Measurements from ENCODE around the gene NIPAL3. TPM values are rescaled to one million over a fixed set of nuclear protein-coding genes. Genes with fewer than 3 reads are reported as not detected.

The NIPAL3 gene
- total RNA-seq (2021) (6.5 and 7.3 TPM in 2 replicates), Bru-seq, nascent RNA (percentile 42 among the genes with signal in this experiment), BruChase-seq, experiment 1, labeled RNA remaining after a 2-hour chase (percentile 41 among the genes with signal in this experiment), BruChase-seq, experiment 2, labeled RNA remaining after a 6-hour chase (percentile 46 among the genes with signal in this experiment)
- long read RNA-seq, transcript NIPAL3-202 (12 exons, 1,676 nt) = minor isoform, 7 of 26 reads
- long read RNA-seq, transcript NIPAL3-204 (12 exons, 1,711 nt) = major isoform, 11 of 26 reads
- long read RNA-seq, partial matches to known transcripts = 2 of 26 reads
- long read RNA-seq, other reads (novel, unspliced or antisense) = 5 of 26 reads

GRCh38 chr1:24415334-24415909 is at the start of gene NIPAL3:
NIPAL3 (plus strand) TSS chr1:24415802; CDS start chr1:24419548, 3,746 bp downstream.
- no TSS peak for BruUV-seq (replicated peaks)
- Histone ChIP-seq H3K4me1 (ENCODE audit: insufficient read depth, low read length, poor library complexity, severe bottlenecking) (peaks cover 29% of the 10 kb centered on the region), H3K36me3 (ENCODE audit: insufficient read depth, low read length, poor library complexity, severe bottlenecking) (no peaks in the 10 kb centered on the region), H3K4me3 (ENCODE audit: low read depth, low read length, poor library complexity, severe bottlenecking) (peak within 1 kb of the TSS; percentile 61), H3K27ac (ENCODE audit: low read depth, low read length, poor library complexity, severe bottlenecking) (no peak within 1 kb of the TSS), H3K9me3 (ENCODE audit: low read depth, low read length, poor library complexity, severe bottlenecking) (no peaks in the 10 kb centered on the region), H3K27me3 (replicated peaks; ENCODE audit: insufficient read depth, low read depth, low read length, poor library complexity) (no peaks in the 10 kb centered on the region)
- peak; percentile 99 for DNase-seq (ENCODE audit: low spot score)
- TF ChIP-seq EZH2 (IDR thresholded peaks at IDR 0.05; ENCODE audit: borderline replicate concordance, low read depth, low read length, poor library complexity, severe bottlenecking) = no peak
- TF ChIP-seq, protein P1, sequence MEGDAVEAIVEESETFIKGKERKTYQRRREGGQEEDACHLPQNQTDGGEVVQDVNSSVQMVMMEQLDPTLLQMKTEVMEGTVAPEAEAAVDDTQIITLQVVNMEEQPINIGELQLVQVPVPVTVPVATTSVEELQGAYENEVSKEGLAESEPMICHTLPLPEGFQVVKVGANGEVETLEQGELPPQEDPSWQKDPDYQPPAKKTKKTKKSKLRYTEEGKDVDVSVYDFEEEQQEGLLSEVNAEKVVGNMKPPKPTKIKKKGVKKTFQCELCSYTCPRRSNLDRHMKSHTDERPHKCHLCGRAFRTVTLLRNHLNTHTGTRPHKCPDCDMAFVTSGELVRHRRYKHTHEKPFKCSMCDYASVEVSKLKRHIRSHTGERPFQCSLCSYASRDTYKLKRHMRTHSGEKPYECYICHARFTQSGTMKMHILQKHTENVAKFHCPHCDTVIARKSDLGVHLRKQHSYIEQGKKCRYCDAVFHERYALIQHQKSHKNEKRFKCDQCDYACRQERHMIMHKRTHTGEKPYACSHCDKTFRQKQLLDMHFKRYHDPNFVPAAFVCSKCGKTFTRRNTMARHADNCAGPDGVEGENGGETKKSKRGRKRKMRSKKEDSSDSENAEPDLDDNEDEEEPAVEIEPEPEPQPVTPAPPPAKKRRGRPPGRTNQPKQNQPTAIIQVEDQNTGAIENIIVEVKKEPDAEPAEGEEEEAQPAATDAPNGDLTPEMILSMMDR (conservative IDR thresholded peaks at IDR 0.05; ENCODE audit: low read depth, low read length) = peak; percentile 86
- intact Hi-C loops (cut with micrococcal nuclease; ENCODE audit: unreplicated experiment) = loop anchor here (1.0 kb wide), 1 partner anchor 87 kb away; the partner anchor contains the start of gene RCAN3
- POLR2A ChIA-PET (ENCODE audit: low non-redundant PET) = no interaction called here
- CTCF ChIA-PET = interaction anchor here (0.6 to 1.7 kb wide), 7 partner anchors 9 to 415 kb away, joined by 3 to 10 read pairs (median 4); partner anchors contain the start of gene RCAN3

GRCh38 chr1:24366707-24367106 is 48.9 kb upstream of the NIPAL3 start:
- no peak overlapping the region for H3K27ac ChIP-seq (ENCODE audit: low read depth, low read length, poor library complexity, severe bottlenecking)
- no peak overlapping the region for H3K4me3 ChIP-seq (ENCODE audit: low read depth, low read length, poor library complexity, severe bottlenecking)
- BruUV-seq (replicated peaks) = no TSS peak
- DNase-seq (ENCODE audit: low spot score) = no peak
- ChIA-PET POLR2A (ENCODE audit: low non-redundant PET) (no interaction called here), CTCF (no interaction called here)
- H3K4me1 ChIP-seq (ENCODE audit: insufficient read depth, low read length, poor library complexity, severe bottlenecking) = peaks cover 19% of the 10 kb centered on the region
- H3K9me3 ChIP-seq (ENCODE audit: low read depth, low read length, poor library complexity, severe bottlenecking) = no peaks in the 10 kb centered on the region
- no peak for TF ChIP-seq EZH2 (IDR thresholded peaks at IDR 0.05; ENCODE audit: borderline replicate concordance, low read depth, low read length, poor library complexity, severe bottlenecking)
- TF ChIP-seq, protein P1 (conservative IDR thresholded peaks at IDR 0.05; ENCODE audit: low read depth, low read length) = no peak
- H3K27me3 ChIP-seq (replicated peaks; ENCODE audit: insufficient read depth, low read depth, low read length, poor library complexity) = no peaks in the 10 kb centered on the region
- intact Hi-C loops (cut with micrococcal nuclease; ENCODE audit: unreplicated experiment) = no loop called here
- H3K36me3 ChIP-seq (ENCODE audit: insufficient read depth, low read length, poor library complexity, severe bottlenecking) = no peaks in the 10 kb centered on the region

- ChIA-PET CTCF (no interaction called here), POLR2A (ENCODE audit: low non-redundant PET) (no interaction called here)
- BruUV-seq (replicated peaks) = no TSS peak
Observed at GRCh38 chr1:24369199-24369598, 46.4 kb upstream of the NIPAL3 start.

More at GRCh38 chr1:24369199-24369598, 46.4 kb upstream of the NIPAL3 start:
- Histone ChIP-seq H3K4me1 (ENCODE audit: insufficient read depth, low read length, poor library complexity, severe bottlenecking) (peaks cover 14% of the 10 kb centered on the region), H3K27ac (ENCODE audit: low read depth, low read length, poor library complexity, severe bottlenecking) (no peak overlapping the region), H3K9me3 (ENCODE audit: low read depth, low read length, poor library complexity, severe bottlenecking) (no peaks in the 10 kb centered on the region), H3K36me3 (ENCODE audit: insufficient read depth, low read length, poor library complexity, severe bottlenecking) (no peaks in the 10 kb centered on the region), H3K27me3 (replicated peaks; ENCODE audit: insufficient read depth, low read depth, low read length, poor library complexity) (no peaks in the 10 kb centered on the region), H3K4me3 (ENCODE audit: low read depth, low read length, poor library complexity, severe bottlenecking) (no peak overlapping the region)
- intact Hi-C loops (cut with micrococcal nuclease; ENCODE audit: unreplicated experiment) = no loop called here
- TF ChIP-seq, protein P1 (conservative IDR thresholded peaks at IDR 0.05; ENCODE audit: low read depth, low read length) = no peak
- no peak for TF ChIP-seq EZH2 (IDR thresholded peaks at IDR 0.05; ENCODE audit: borderline replicate concordance, low read depth, low read length, poor library complexity, severe bottlenecking)
- DNase-seq (ENCODE audit: low spot score) = no peak
